ENCODE data around the gene KAT6B. TPM values are rescaled to one million over a fixed set of nuclear protein-coding genes. Genes with fewer than 3 reads are reported as not detected.

KAT6B gene
- total RNA-seq, 1 experiment from 2014 or later = 21.8 TPM

GRCh38 chr10:74862625-74863024 lies 36.2 kb downstream of the KAT6B start:
- Histone ChIP-seq H3K27me3 (replicated peaks; ENCODE audit: insufficient read depth, low read depth, low read length, poor library complexity) (no peaks in the 10 kb centered on the region), H3K27ac (ENCODE audit: low read depth, low read length, poor library complexity, severe bottlenecking) (no peak overlapping the region), H3K4me1 (ENCODE audit: insufficient read depth, low read length, poor library complexity, severe bottlenecking) (peaks cover 15% of the 10 kb centered on the region), H3K9me3 (ENCODE audit: low read depth, low read length, poor library complexity, severe bottlenecking) (no peaks in the 10 kb centered on the region), H3K36me3 (ENCODE audit: insufficient read depth, low read length, poor library complexity, severe bottlenecking) (no peaks in the 10 kb centered on the region), H3K4me3 (ENCODE audit: low read depth, low read length, poor library complexity, severe bottlenecking) (no peak overlapping the region)
- no peak for DNase-seq (ENCODE audit: low spot score)
- TF ChIP-seq EZH2 (IDR thresholded peaks at IDR 0.05; ENCODE audit: borderline replicate concordance, low read depth, low read length, poor library complexity, severe bottlenecking) = no peak
- no peak for TF ChIP-seq CTCF (conservative IDR thresholded peaks at IDR 0.05; ENCODE audit: low read depth, low read length)
- BruUV-seq (replicated peaks) = no TSS peak
- intact Hi-C loops (cut with micrococcal nuclease; ENCODE audit: unreplicated experiment) = no loop called here
- POLR2A ChIA-PET (ENCODE audit: low non-redundant PET) = no interaction called here
- CTCF ChIA-PET = no interaction called here

GRCh38 chr10:74863551-74863950 lies 37.2 kb downstream of the KAT6B start:
- H3K36me3 ChIP-seq (ENCODE audit: insufficient read depth, low read length, poor library complexity, severe bottlenecking) = no peaks in the 10 kb centered on the region
- H3K4me3 ChIP-seq (ENCODE audit: low read depth, low read length, poor library complexity, severe bottlenecking) = no peak overlapping the region
- POLR2A ChIA-PET (ENCODE audit: low non-redundant PET) = no interaction called here
- TF ChIP-seq CTCF (conservative IDR thresholded peaks at IDR 0.05; ENCODE audit: low read depth, low read length) (no peak), EZH2 (IDR thresholded peaks at IDR 0.05; ENCODE audit: borderline replicate concordance, low read depth, low read length, poor library complexity, severe bottlenecking) (no peak)
- CTCF ChIA-PET = no interaction called here
- H3K27me3 ChIP-seq (replicated peaks; ENCODE audit: insufficient read depth, low read depth, low read length, poor library complexity) = no peaks in the 10 kb centered on the region
- no peak for DNase-seq (ENCODE audit: low spot score)
- H3K27ac ChIP-seq (ENCODE audit: low read depth, low read length, poor library complexity, severe bottlenecking) = no peak overlapping the region
- no TSS peak for BruUV-seq (replicated peaks)
- intact Hi-C loops (cut with micrococcal nuclease; ENCODE audit: unreplicated experiment) = no loop called here
- no peaks in the 10 kb centered on the region for H3K9me3 ChIP-seq (ENCODE audit: low read depth, low read length, poor library complexity, severe bottlenecking)
- peaks cover 15% of the 10 kb centered on the region for H3K4me1 ChIP-seq (ENCODE audit: insufficient read depth, low read length, poor library complexity, severe bottlenecking)

GRCh38 chr10:74867351-74867750 lies 41.0 kb downstream of the KAT6B start:
- intact Hi-C loops (cut with micrococcal nuclease; ENCODE audit: unreplicated experiment) = no loop called here
- TF ChIP-seq CTCF (conservative IDR thresholded peaks at IDR 0.05; ENCODE audit: low read depth, low read length) (no peak), EZH2 (IDR thresholded peaks at IDR 0.05; ENCODE audit: borderline replicate concordance, low read depth, low read length, poor library complexity, severe bottlenecking) (no peak)
- H3K36me3 ChIP-seq (ENCODE audit: insufficient read depth, low read length, poor library complexity, severe bottlenecking) = no peaks in the 10 kb centered on the region
- POLR2A ChIA-PET (ENCODE audit: low non-redundant PET) = no interaction called here
- no peak overlapping the region for H3K4me3 ChIP-seq (ENCODE audit: low read depth, low read length, poor library complexity, severe bottlenecking)
- DNase-seq (ENCODE audit: low spot score) = no peak
- CTCF ChIA-PET = no interaction called here
- H3K27me3 ChIP-seq (replicated peaks; ENCODE audit: insufficient read depth, low read depth, low read length, poor library complexity) = no peaks in the 10 kb centered on the region
- H3K27ac ChIP-seq (ENCODE audit: low read depth, low read length, poor library complexity, severe bottlenecking) = no peak overlapping the region
- H3K4me1 ChIP-seq (ENCODE audit: insufficient read depth, low read length, poor library complexity, severe bottlenecking) = peaks cover 9% of the 10 kb centered on the region
- H3K9me3 ChIP-seq (ENCODE audit: low read depth, low read length, poor library complexity, severe bottlenecking) = no peaks in the 10 kb centered on the region
- BruUV-seq (replicated peaks) = no TSS peak

Measured in A673 (cell line).